Duodenal mucosa (tissue), 2 donors: ENCODE measurements around the gene TBC1D12.

ENCODE experiments used
- H3K27ac ChIP-seq: one replicate; pipeline ENCODE4 v1.7.0; 2013; ENCODE audit warnings: low read depth, low read length
- H3K27me3 ChIP-seq, 2 donors: one replicate each; pipeline ENCODE4 v1.7.0; 2013; ENCODE audit warnings: low read length in 2 of 2, control low read depth in 1 of 2; ENCODE audit not compliant: insufficient read depth in 2 of 2, control insufficient read depth in 1 of 2
- H3K36me3 ChIP-seq, 2 donors: one replicate each; pipeline ENCODE4 v1.7.0; 2013; ENCODE audit warnings: low read length in 2 of 2, control low read depth in 1 of 2; ENCODE audit not compliant: insufficient read depth in 2 of 2, control insufficient read depth in 1 of 2
- H3K4me1 ChIP-seq, 2 donors: one replicate each; pipeline ENCODE4 v1.7.0; 2013; ENCODE audit warnings: low read length in 2 of 2, control low read depth in 1 of 2; ENCODE audit not compliant: insufficient read depth in 2 of 2, control insufficient read depth in 1 of 2
- H3K4me3 ChIP-seq, 2 donors: one replicate each; pipeline ENCODE4 v1.7.0; 2013; ENCODE audit warnings: low read length in 2 of 2, low read depth in 1 of 2
- H3K9ac ChIP-seq, 2 donors: one replicate each; pipeline ENCODE4 v1.7.0; 2013; ENCODE audit warnings: low read length in 2 of 2, low read depth in 1 of 2
- H3K9me3 ChIP-seq, 2 donors: one replicate each; pipeline ENCODE4 v1.7.0; 2013; ENCODE audit warnings: low read length in 2 of 2, control low read depth in 1 of 2; ENCODE audit not compliant: control insufficient read depth in 1 of 2

TBC1D12 gene

GRCh38 chr10:94485094-94485493, 82.8 kb downstream of the TBC1D12 start:
- Histone ChIP-seq H3K36me3 (no peaks in the 10 kb centered on the region), H3K4me3 (no peak overlapping the region), H3K27ac (no peak overlapping the region), H3K9ac (no peak overlapping the region), H3K27me3 (no peaks in the 10 kb centered on the region), H3K9me3 (peaks cover 0 to 9% of the 10 kb centered on the region in 2 donors), H3K4me1 (peaks cover 0 to 8% of the 10 kb centered on the region in 2 donors)

- H3K4me1 ChIP-seq = no peaks in the 10 kb centered on the region
These were observed 85.2 kb downstream of the TBC1D12 start for GRCh38 chr10:94487575-94487974.

DNA sequence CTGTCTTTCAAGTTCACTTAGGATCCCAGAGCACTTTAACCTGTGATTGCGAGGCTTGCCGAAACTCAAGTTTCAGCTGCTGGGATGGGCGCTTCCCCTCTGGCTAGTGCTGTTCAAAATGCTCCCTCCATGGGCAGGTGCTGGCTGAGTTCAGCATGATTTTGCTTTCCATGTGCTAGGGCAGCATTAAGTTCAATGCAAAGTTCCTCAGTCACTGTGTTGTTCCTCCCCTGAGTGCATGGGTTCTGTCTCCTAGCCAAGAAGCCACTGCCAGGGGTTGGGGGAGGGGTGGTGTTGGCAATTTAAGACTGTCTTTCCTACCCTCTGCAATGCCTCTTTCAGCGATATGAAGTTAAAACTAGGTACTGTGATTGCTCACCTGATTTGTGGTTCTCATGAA, 86.8 kb downstream of the TBC1D12 start:
- H3K9me3 ChIP-seq = peaks cover 0 to 4% of the 10 kb centered on the region in 2 donors
- no peak overlapping the region for H3K27ac ChIP-seq
- H3K9ac ChIP-seq = no peak overlapping the region
- no peaks in the 10 kb centered on the region for H3K27me3 ChIP-seq
- no peak overlapping the region for H3K4me3 ChIP-seq
- no peaks in the 10 kb centered on the region for H3K4me1 ChIP-seq
- peaks cover 0 to 3% of the 10 kb centered on the region in 2 donors for H3K36me3 ChIP-seq

More at GRCh38 chr10:94487575-94487974, 85.2 kb downstream of the TBC1D12 start:
- Histone ChIP-seq H3K27ac (no peak overlapping the region), H3K4me3 (no peak overlapping the region), H3K9me3 (peaks cover 0 to 9% of the 10 kb centered on the region in 2 donors), H3K27me3 (no peaks in the 10 kb centered on the region), H3K9ac (no peak overlapping the region), H3K36me3 (no peaks in the 10 kb centered on the region)

- Histone ChIP-seq H3K9me3 (no peaks in the 10 kb centered on the region), H3K4me3 (no peak overlapping the region), H3K36me3 (peaks cover 0 to 3% of the 10 kb centered on the region in 2 donors), H3K27ac (no peak overlapping the region), H3K4me1 (no peaks in the 10 kb centered on the region), H3K27me3 (no peaks in the 10 kb centered on the region), H3K9ac (no peak overlapping the region)
These were observed 87.8 kb downstream of the TBC1D12 start for GRCh38 chr10:94489976-94490788.

DNA sequence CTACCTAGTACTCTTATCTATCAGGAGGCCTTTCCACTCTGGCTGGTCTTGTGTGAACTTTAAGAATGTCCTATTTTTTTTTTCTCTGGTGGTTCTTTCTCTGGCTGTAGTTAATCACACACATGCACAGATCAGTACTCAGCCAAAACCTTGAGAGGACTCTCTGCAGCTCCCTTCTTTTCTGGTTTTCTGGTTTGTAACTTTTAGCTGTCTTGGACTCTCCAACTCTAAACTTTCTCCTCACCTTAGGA, 88.4 kb downstream of the TBC1D12 start:
- Histone ChIP-seq H3K36me3 (peaks cover 0 to 3% of the 10 kb centered on the region in 2 donors), H3K9me3 (no peaks in the 10 kb centered on the region), H3K4me1 (no peaks in the 10 kb centered on the region), H3K27ac (no peak overlapping the region), H3K27me3 (no peaks in the 10 kb centered on the region), H3K4me3 (no peak overlapping the region), H3K9ac (no peak overlapping the region)

DNA sequence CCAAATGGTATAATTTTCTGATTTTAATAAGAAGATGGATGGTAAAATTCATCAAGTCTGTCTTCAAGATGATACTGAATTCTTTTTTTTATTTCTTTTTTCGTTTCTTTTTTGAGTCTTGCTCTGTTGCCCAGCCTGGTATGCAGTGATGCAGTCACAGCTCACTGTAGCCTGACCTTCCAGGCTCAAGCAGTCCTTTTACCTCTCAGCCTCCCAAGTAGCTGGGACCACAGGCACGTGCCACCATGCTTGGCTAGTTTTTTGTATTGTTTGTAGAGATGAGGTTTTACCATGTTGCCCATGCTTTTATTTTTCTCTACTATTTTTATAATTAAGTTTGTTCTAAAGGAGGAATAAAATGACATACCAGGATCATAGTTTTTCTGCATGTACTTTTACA, 91.1 kb downstream of the TBC1D12 start:
- Histone ChIP-seq H3K4me1 (no peaks in the 10 kb centered on the region), H3K27me3 (no peaks in the 10 kb centered on the region), H3K4me3 (no peak overlapping the region), H3K9me3 (no peaks in the 10 kb centered on the region), H3K36me3 (peaks cover 0 to 3% of the 10 kb centered on the region in 2 donors), H3K9ac (no peak overlapping the region), H3K27ac (no peak overlapping the region)

GRCh38 chr10:94496010-94496409, 93.7 kb downstream of the TBC1D12 start:
- Histone ChIP-seq H3K4me3 (no peak overlapping the region), H3K9ac (no peak overlapping the region), H3K27ac (no peak overlapping the region), H3K4me1 (no peaks in the 10 kb centered on the region), H3K9me3 (no peaks in the 10 kb centered on the region), H3K27me3 (no peaks in the 10 kb centered on the region), H3K36me3 (peaks cover 0 to 3% of the 10 kb centered on the region in 2 donors)

- Histone ChIP-seq H3K4me3 (no peak overlapping the region), H3K27ac (no peak overlapping the region), H3K9me3 (no peaks in the 10 kb centered on the region), H3K4me1 (no peaks in the 10 kb centered on the region), H3K9ac (no peak overlapping the region), H3K27me3 (no peaks in the 10 kb centered on the region), H3K36me3 (peaks cover 0 to 3% of the 10 kb centered on the region in 2 donors)
These were observed 94.3 kb downstream of the TBC1D12 start for GRCh38 chr10:94496646-94497045.

DNA sequence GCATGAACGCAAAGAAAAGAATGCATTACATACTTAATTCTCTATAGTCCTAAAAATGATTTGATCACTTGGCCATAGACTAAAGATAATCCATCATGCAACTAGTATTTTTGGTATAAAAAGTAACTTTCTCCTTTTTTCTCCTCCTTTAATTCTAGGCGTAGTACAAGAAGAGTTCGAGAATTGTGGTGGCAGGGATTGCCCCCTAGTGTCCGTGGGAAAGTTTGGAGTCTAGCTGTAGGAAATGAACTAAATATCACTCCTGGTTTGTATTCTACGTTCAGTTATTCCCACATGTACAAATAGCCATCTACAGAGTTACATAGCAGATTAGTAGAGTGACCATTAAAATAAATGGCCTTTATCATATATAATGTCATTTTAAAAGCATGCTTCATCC, 97.7 kb downstream of the TBC1D12 start:
- Histone ChIP-seq H3K36me3 (no peaks in the 10 kb centered on the region), H3K27ac (no peak overlapping the region)

DNA sequence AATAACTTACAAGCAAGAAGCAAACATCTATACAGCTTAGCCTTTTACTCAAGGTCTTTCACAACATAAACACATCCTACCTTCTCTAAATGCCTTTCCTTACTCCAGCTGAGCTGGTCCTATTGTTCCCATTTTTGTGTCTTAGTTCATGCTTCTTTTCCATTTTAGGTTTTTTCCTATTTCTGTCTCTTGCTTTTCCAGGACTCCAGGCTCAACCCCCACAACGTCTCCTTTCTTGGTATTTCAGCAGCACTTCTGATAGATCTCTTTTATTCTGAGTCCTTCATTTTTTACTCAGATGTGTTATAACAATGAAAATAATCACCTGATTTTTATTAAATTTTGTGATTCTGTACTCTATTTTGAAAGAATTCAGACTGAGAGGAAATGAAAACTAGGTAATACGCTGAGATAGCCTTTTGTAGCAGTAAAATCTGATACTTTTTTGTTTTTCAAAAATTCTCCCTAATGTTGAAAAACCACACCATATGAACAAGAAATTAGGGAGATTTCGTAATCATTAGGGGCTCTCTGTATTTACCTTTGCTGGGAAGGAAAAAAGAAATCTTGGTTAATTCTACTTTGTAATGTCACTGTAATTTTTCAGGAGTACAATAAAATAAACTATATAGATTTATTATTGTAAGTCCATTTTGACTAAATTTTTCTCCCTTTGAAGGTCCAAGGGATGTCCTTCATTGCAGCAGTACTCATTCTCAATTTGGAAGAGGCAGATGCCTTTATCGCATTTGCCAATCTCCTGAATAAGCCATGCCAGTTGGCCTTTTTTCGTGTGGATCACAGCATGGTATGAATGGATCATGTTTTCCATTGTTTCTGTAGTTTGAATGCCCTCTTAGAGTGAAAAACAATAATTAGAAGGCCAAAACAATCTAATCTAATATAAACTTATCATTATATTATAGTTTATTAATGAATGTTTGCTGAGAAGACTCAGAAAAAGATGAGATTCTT, 119.2 kb downstream of the TBC1D12 start:
- no peaks in the 10 kb centered on the region for H3K4me1 ChIP-seq
- no peak overlapping the region for H3K9ac ChIP-seq
- H3K36me3 ChIP-seq = peaks cover 0 to 4% of the 10 kb centered on the region in 2 donors
- no peaks in the 10 kb centered on the region for H3K9me3 ChIP-seq
- no peaks in the 10 kb centered on the region for H3K27me3 ChIP-seq
- H3K4me3 ChIP-seq = no peak overlapping the region
- no peak overlapping the region for H3K27ac ChIP-seq

More for the DNA sequence above, 97.7 kb downstream of the TBC1D12 start:
- Histone ChIP-seq H3K27me3 (no peaks in the 10 kb centered on the region), H3K4me3 (no peak overlapping the region), H3K4me1 (no peaks in the 10 kb centered on the region), H3K9me3 (no peaks in the 10 kb centered on the region), H3K9ac (no peak overlapping the region)
